Right lobe of liver (tissue), 6 donors: ENCODE data around the gene TGM3. TPM values are rescaled to one million over a fixed set of nuclear protein-coding genes. Genes with fewer than 3 reads are reported as not detected.

Experiments used
- ATAC-seq, 4 donors: fragments of 200-7000 bp; cut with Tn5 transposase; one replicate each; pipeline ENCODE4 v1.9.1; 2020; ENCODE audit warnings: mild to moderate bottlenecking in 4 of 4, moderate library complexity in 4 of 4
- DNase-seq, 3 donors: peaks; one replicate each; pipeline ENCODE4 v3.0.0-alpha.2; 2020
- H3K27ac ChIP-seq, 3 donors: fragments of 200-600 bp; one replicate each; pipeline ENCODE4 v1.8.0; 2022
- H3K27me3 ChIP-seq, 2 donors: fragments of 200-600 bp; one replicate each; pipeline ENCODE4 v1.8.0; 2022
- H3K36me3 ChIP-seq, 4 donors: fragments of 200-600 bp; sonication (generic) in 1 of 4; one replicate each; pipeline versions ENCODE4 v1.5.1 to v1.8.0; 2017 to 2022; ENCODE audit warnings: control low read depth in 1 of 4
- H3K4me1 ChIP-seq, 4 donors: fragments of 200-600 bp; sonication (generic) in 1 of 4; one replicate each; pipeline versions ENCODE4 v1.5.1 to v1.8.0; 2017 to 2022; ENCODE audit warnings: control low read depth in 1 of 4
- H3K4me3 ChIP-seq, 3 donors: fragments of 200-600 bp; one replicate each; pipeline ENCODE4 v1.8.0; 2022
- H3K9me3 ChIP-seq, 4 donors: fragments of 200-600 bp; sonication (generic) in 1 of 4; one replicate each; pipeline versions ENCODE4 v1.5.1 to v1.8.0; 2017 to 2022; ENCODE audit warnings: control low read depth in 1 of 4
- POLR2A ChIP-seq: fragments of 450-650 bp; IDR thresholded peaks from one replicate; pipeline ENCODE4 v1.6.1; 2017; ENCODE audit warnings: antibody characterized with exemption, mild to moderate bottlenecking
- WGBS: methylation state at CpG from one replicate; pipeline ENCODE4 v1.1.6; 2018; ENCODE audit warnings: low coverage, low lambda C conversion rate; ENCODE audit not compliant: insufficient coverage; ENCODE audit errors: missing lambda C conversion rate; 5-methylcytosine and 5-hydroxymethylcytosine counted together
- intact Hi-C, 2 donors: fragments of 100-400 bp; cut with DNase I; formaldehyde crosslinking; loops; one replicate each; pipeline versions ENCODE4 v1.11.2 to v1.14.1; 2022
- long read RNA-seq: library from polyadenylated mRNA; unstranded; transcript quantifications from one replicate; pipeline ENCODE4 v2.0.0, GENCODE V29; 2019
- total RNA-seq, 6 experiments: library from RNA; depleted of rRNA in 2 of 6; stranded (reverse); fragments of >200 nt in 2 of 6; fragmentation: NEBNext Ultra II Directional in 3 of 6; extraction: Animal tissue kit (Norgen Biotek cat#: 25700) in 3 of 6; gene quantifications; one replicate each; pipeline versions ENCODE4 v1.1.0 to v1.2.4, GENCODE V29; 2016 to 2023
- TF ChIP-seq, protein P1 (sequence below), 4 donors: fragments of 200-600 bp in 3 of 4; fragments of 450-650 bp in 1 of 4; IDR thresholded peaks; one replicate each; pipeline versions ENCODE4 v1.5.1 to v1.8.0; 2016 to 2022; ENCODE audit warnings: antibody characterized with exemption in 4 of 4, mild to moderate bottlenecking in 2 of 4
- donor health status: DM: no; HTN: yes; CAD: no.
- donor health status: DM: no; HTN: no; CAD: no.
- donor health status: DM: no; HTN: no; CAD: no.
- donor health status: DM: no; HTN: yes; CAD: no.
- donor health status: DM: no; HTN: yes; CAD: no.

Gene TGM3, protein sequence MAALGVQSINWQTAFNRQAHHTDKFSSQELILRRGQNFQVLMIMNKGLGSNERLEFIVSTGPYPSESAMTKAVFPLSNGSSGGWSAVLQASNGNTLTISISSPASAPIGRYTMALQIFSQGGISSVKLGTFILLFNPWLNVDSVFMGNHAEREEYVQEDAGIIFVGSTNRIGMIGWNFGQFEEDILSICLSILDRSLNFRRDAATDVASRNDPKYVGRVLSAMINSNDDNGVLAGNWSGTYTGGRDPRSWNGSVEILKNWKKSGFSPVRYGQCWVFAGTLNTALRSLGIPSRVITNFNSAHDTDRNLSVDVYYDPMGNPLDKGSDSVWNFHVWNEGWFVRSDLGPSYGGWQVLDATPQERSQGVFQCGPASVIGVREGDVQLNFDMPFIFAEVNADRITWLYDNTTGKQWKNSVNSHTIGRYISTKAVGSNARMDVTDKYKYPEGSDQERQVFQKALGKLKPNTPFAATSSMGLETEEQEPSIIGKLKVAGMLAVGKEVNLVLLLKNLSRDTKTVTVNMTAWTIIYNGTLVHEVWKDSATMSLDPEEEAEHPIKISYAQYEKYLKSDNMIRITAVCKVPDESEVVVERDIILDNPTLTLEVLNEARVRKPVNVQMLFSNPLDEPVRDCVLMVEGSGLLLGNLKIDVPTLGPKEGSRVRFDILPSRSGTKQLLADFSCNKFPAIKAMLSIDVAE
- 1 to 10 TPM in 1 of 6 experiments, under 1 TPM in 3, not detected in 2; 0.15 to 3.0 (median 0.30) TPM for total RNA-seq
- long read RNA-seq: 0 reads

DNA sequence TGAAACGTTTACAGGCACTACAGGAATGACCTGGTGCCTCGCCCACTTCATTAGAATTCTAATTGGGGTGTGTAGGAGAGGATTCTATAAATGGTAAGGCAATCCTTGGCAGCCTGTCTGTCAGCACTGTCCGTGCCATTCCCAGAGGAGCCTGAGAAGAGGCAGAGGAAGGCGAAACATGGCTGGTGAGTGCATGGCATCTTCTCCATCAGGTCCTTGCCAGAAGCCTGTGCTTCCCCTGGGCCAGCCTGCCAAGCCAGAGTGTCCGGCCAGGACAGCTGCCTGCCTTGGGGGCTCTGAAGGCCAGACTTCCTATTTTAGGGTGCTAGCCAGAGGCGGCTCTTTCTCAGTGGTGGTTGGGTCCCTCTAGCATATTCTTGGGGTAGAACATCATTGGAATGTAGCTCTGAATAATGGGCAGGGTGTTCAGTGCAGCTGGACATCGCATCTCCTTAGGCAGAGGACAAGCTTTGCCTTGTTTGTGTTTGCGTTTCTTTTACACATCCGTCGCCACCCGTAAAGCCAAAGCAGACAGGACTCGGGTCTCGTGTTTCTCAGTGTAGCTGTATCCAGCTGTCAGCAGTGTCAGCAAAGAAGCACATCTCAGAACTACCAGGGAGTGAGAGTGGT is at the start of gene TGM3:
TGM3 (plus strand) TSS at position 116 of the 630 bp plus-strand sequence; CDS start at position 179, 63 bp downstream.
- Histone ChIP-seq H3K27ac (no peak within 1 kb of the TSS), H3K4me1 (peaks cover 0 to 30% (median 16%) of the 10 kb centered on the region in 4 donors), H3K27me3 (no peaks in the 10 kb centered on the region), H3K36me3 (no peaks in the 10 kb centered on the region), H3K4me3 (no peak within 1 kb of the TSS), H3K9me3 (no peaks in the 10 kb centered on the region)
- intact Hi-C loops: no loop called here
- peak in 1 of 3 donors; percentile 29 for DNase-seq
- WGBS: 45% methylated on average over 7 of the region's 13 CpGs
- TF ChIP-seq POLR2A: no peak
- TF ChIP-seq, protein P1, sequence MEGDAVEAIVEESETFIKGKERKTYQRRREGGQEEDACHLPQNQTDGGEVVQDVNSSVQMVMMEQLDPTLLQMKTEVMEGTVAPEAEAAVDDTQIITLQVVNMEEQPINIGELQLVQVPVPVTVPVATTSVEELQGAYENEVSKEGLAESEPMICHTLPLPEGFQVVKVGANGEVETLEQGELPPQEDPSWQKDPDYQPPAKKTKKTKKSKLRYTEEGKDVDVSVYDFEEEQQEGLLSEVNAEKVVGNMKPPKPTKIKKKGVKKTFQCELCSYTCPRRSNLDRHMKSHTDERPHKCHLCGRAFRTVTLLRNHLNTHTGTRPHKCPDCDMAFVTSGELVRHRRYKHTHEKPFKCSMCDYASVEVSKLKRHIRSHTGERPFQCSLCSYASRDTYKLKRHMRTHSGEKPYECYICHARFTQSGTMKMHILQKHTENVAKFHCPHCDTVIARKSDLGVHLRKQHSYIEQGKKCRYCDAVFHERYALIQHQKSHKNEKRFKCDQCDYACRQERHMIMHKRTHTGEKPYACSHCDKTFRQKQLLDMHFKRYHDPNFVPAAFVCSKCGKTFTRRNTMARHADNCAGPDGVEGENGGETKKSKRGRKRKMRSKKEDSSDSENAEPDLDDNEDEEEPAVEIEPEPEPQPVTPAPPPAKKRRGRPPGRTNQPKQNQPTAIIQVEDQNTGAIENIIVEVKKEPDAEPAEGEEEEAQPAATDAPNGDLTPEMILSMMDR (IDR thresholded peaks at IDR 0.05): no peak
- ATAC-seq: no peak

DNA sequence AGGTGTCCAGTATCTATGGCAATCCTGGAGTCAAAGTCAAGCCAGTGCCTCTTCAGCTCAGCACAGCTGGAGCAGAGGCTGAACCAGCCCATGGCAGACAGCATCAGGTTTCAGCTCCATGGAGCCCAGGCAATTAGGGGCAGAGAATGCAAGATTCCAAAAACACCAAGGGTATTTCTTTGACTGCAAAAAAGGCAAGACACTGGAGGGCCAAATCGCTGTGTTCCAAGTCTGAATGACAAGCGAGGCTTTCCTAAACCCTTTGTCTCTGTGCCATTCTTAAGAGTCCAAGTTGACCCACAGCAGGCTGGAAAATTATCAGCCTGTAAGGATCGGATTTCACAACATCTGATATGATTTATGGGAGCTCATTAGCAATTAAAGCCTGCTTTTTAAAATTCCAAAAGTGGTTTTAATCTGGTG is 49.7 kb upstream of the TGM3 start:
- H3K27ac ChIP-seq: no peak overlapping the region
- no peak for DNase-seq
- H3K36me3 ChIP-seq: no peaks in the 10 kb centered on the region
- TF ChIP-seq, protein P1 (IDR thresholded peaks at IDR 0.05): no peak
- TF ChIP-seq POLR2A: no peak
- intact Hi-C loops: no loop called here
- no peak for ATAC-seq
- no peaks in the 10 kb centered on the region for H3K4me1 ChIP-seq
- H3K9me3 ChIP-seq: no peaks in the 10 kb centered on the region
- H3K4me3 ChIP-seq: no peak overlapping the region
- no peaks in the 10 kb centered on the region for H3K27me3 ChIP-seq
- WGBS: 61% methylated on average over 2 of the region's 3 CpGs

- intact Hi-C loops: no loop called here
- no peak overlapping the region for H3K27ac ChIP-seq
- 80% methylated on average over 5 of the region's 5 CpGs for WGBS
- no peaks in the 10 kb centered on the region for H3K36me3 ChIP-seq
- H3K4me3 ChIP-seq: no peak overlapping the region
- no peak for DNase-seq
- no peaks in the 10 kb centered on the region for H3K27me3 ChIP-seq
- no peaks in the 10 kb centered on the region for H3K4me1 ChIP-seq
- H3K9me3 ChIP-seq: no peaks in the 10 kb centered on the region
- ATAC-seq: no peak
- no peak for TF ChIP-seq POLR2A
- TF ChIP-seq, protein P1 (IDR thresholded peaks at IDR 0.05): no peak
Measured at GRCh38 chr20:2248837-2249236, 47.0 kb upstream of the TGM3 start.

DNA sequence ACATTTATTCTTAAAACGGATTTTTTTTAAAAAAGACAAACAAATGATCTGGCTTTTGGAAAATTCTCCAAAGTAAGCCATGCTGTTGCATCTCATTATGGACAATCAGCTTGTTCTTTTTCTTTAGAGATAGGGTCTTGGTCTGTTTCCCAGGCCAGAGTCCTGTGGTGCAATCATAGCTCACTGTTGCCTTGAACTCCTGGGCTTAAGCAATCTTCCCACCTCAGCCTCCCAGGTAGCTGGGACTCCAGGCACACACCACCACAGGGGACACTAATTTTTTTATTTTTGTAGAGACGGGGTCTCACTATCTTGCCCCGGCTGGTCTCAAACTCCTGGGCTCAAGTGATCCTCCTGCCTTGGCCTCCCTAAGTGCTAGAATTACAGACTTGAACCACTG is 45.9 kb upstream of the TGM3 start:
- WGBS: 40% methylated on average over 3 of the region's 3 CpGs
- no peak for DNase-seq
- no peaks in the 10 kb centered on the region for H3K4me1 ChIP-seq
- no peaks in the 10 kb centered on the region for H3K9me3 ChIP-seq
- no peaks in the 10 kb centered on the region for H3K36me3 ChIP-seq
- no peak overlapping the region for H3K27ac ChIP-seq
- no peak overlapping the region for H3K4me3 ChIP-seq
- no peak for TF ChIP-seq POLR2A
- TF ChIP-seq, protein P1 (IDR thresholded peaks at IDR 0.05): no peak
- H3K27me3 ChIP-seq: no peaks in the 10 kb centered on the region
- peak in 1 of 4 donors; percentile 55 for ATAC-seq
- intact Hi-C loops: no loop called here
